SK-N-SH (cell line): Measurements from ENCODE around the gene SLC20A1.

Experiments used
- EP300 ChIP-seq, 2 experiments: IDR thresholded peaks; 2 replicates each; pipeline versions ENCODE4 v1.4.0 to v1.6.1; 2012; ENCODE audit warnings: borderline replicate concordance in 1 of 2, low read depth in 1 of 2, low read length in 1 of 2
- JUND ChIP-seq: IDR thresholded peaks from 2 replicates; pipeline ENCODE4 v1.4.0; 2012
- POLR2AphosphoS5 ChIP-seq: IDR thresholded peaks from 2 replicates; pipeline ENCODE4 v1.6.1; 2012; ENCODE audit warnings: low read depth, low read length
- RAD21 ChIP-seq: IDR thresholded peaks from 2 replicates; pipeline ENCODE4 v1.6.1; 2012; ENCODE audit warnings: mild to moderate bottlenecking, low read length
- RCOR1 ChIP-seq: fragments of 150-350 bp; IDR thresholded peaks from 2 replicates; pipeline ENCODE4 v1.6.1; 2017; ENCODE audit warnings: antibody characterized with exemption, low read length
- TAF1 ChIP-seq: IDR thresholded peaks from 2 replicates; pipeline ENCODE4 v1.6.1; 2012; ENCODE audit warnings: low read depth, mild to moderate bottlenecking, low read length, moderate library complexity, borderline replicate concordance
- TF ChIP-seq, protein P1 (sequence below): fragments of 200-600 bp; sonication (generic); IDR thresholded peaks from 2 replicates; pipeline ENCODE4 v1.6.1; 2017; ENCODE audit warnings: antibody characterized with exemption, mild to moderate bottlenecking, moderate library complexity
- TF ChIP-seq, protein P2 (sequence below): IDR thresholded peaks from 2 replicates; pipeline ENCODE4 v1.6.1; 2012; ENCODE audit warnings: mild to moderate bottlenecking, low read depth, low read length, moderate library complexity
- TF ChIP-seq, protein P3 (sequence below): IDR thresholded peaks from 2 replicates; pipeline ENCODE4 v1.4.0; 2012; ENCODE audit warnings: low read depth, borderline replicate concordance

DNA sequence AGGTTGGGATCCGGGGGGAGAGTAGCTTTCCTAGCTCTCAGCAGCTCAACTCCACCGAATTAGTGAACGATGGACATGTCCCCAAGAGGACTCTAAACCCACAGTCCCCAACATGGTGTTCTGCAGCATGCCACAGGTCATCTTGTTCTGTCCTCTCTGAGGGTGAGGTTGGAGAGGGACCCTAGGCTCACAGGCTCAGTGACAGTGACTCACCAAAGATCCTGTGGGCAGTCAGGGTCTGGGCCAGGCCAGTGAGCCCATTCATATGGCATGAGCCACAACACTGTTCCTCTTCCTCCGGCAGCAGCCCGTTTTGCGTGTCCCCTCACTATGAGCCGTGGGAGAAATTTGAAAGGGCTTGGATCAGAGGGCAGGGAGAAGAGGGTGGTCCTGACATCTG lies 2.8 kb upstream of the SLC20A1 start:
- TF ChIP-seq POLR2AphosphoS5 (no peak), JUND (no peak), EP300 (IDR thresholded peaks at IDR 0.05; ENCODE audit: borderline replicate concordance in 1 of 2, low read depth in 1 of 2, low read length in 1 of 2) (no peak), RCOR1 (no peak), RAD21 (no peak), TAF1 (no peak)
- TF ChIP-seq, protein P1, sequence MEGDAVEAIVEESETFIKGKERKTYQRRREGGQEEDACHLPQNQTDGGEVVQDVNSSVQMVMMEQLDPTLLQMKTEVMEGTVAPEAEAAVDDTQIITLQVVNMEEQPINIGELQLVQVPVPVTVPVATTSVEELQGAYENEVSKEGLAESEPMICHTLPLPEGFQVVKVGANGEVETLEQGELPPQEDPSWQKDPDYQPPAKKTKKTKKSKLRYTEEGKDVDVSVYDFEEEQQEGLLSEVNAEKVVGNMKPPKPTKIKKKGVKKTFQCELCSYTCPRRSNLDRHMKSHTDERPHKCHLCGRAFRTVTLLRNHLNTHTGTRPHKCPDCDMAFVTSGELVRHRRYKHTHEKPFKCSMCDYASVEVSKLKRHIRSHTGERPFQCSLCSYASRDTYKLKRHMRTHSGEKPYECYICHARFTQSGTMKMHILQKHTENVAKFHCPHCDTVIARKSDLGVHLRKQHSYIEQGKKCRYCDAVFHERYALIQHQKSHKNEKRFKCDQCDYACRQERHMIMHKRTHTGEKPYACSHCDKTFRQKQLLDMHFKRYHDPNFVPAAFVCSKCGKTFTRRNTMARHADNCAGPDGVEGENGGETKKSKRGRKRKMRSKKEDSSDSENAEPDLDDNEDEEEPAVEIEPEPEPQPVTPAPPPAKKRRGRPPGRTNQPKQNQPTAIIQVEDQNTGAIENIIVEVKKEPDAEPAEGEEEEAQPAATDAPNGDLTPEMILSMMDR: no peak
- TF ChIP-seq, protein P2, sequence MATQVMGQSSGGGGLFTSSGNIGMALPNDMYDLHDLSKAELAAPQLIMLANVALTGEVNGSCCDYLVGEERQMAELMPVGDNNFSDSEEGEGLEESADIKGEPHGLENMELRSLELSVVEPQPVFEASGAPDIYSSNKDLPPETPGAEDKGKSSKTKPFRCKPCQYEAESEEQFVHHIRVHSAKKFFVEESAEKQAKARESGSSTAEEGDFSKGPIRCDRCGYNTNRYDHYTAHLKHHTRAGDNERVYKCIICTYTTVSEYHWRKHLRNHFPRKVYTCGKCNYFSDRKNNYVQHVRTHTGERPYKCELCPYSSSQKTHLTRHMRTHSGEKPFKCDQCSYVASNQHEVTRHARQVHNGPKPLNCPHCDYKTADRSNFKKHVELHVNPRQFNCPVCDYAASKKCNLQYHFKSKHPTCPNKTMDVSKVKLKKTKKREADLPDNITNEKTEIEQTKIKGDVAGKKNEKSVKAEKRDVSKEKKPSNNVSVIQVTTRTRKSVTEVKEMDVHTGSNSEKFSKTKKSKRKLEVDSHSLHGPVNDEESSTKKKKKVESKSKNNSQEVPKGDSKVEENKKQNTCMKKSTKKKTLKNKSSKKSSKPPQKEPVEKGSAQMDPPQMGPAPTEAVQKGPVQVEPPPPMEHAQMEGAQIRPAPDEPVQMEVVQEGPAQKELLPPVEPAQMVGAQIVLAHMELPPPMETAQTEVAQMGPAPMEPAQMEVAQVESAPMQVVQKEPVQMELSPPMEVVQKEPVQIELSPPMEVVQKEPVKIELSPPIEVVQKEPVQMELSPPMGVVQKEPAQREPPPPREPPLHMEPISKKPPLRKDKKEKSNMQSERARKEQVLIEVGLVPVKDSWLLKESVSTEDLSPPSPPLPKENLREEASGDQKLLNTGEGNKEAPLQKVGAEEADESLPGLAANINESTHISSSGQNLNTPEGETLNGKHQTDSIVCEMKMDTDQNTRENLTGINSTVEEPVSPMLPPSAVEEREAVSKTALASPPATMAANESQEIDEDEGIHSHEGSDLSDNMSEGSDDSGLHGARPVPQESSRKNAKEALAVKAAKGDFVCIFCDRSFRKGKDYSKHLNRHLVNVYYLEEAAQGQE: no peak
- TF ChIP-seq, protein P3, sequence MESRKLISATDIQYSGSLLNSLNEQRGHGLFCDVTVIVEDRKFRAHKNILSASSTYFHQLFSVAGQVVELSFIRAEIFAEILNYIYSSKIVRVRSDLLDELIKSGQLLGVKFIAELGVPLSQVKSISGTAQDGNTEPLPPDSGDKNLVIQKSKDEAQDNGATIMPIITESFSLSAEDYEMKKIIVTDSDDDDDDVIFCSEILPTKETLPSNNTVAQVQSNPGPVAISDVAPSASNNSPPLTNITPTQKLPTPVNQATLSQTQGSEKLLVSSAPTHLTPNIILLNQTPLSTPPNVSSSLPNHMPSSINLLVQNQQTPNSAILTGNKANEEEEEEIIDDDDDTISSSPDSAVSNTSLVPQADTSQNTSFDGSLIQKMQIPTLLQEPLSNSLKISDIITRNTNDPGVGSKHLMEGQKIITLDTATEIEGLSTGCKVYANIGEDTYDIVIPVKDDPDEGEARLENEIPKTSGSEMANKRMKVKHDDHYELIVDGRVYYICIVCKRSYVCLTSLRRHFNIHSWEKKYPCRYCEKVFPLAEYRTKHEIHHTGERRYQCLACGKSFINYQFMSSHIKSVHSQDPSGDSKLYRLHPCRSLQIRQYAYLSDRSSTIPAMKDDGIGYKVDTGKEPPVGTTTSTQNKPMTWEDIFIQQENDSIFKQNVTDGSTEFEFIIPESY: no peak
